Measurements from ENCODE around the gene SPN. TPM values are rescaled to one million over a fixed set of nuclear protein-coding genes. Genes with fewer than 3 reads are reported as not detected.
A peak's percentile ranks its signal among the peaks of the same experiment; 100 is the strongest.
"Not testable (repeated sequence)": the region's sequence is repeated elsewhere in the genome, so short reads cannot be mapped to it uniquely, and the experiment has no call there.

The SPN gene
- polyA plus RNA-seq (2012; ENCODE audit: low read depth, missing spikeins): 76.7 TPM

GRCh38 chr16:29663016-29663806 is at the start of gene SPN:
TSS of gene SPN (plus strand) at chr16:29663247. CDS start at chr16:29663729, 482 bp downstream.
- FAIRE-seq: peak; percentile 20
- TF ChIP-seq POLR2A (IDR thresholded peaks at IDR 0.05; ENCODE audit: low read depth, low read length): peak; percentile 81
- TF ChIP-seq TAF1 (IDR thresholded peaks at IDR 0.05; ENCODE audit: low read depth, low read length): peak; percentile 68
- TF ChIP-seq POU2F2 (IDR thresholded peaks at IDR 0.05; ENCODE audit: low read depth, low read length): 0 out of 2 replicates have a peak, but pooled peaks have one; percentile 53
- TF ChIP-seq SPI1 (IDR thresholded peaks at IDR 0.05; ENCODE audit: low read depth, low read length): no peak
- TF ChIP-seq POLR2AphosphoS5 (IDR thresholded peaks at IDR 0.05; ENCODE audit: low read depth, low read length): peak; percentile 84
- no peak for TF ChIP-seq PAX5 (IDR thresholded peaks at IDR 0.05; ENCODE audit: insufficient read depth, low read length, severe bottlenecking)
- no peak for DNase-seq (ENCODE audit: insufficient read length, low spot score)

GRCh38 chr16:29613307-29614057 is 49.6 kb upstream of the SPN start:
- peak; percentile 73 for TF ChIP-seq POLR2A (IDR thresholded peaks at IDR 0.05; ENCODE audit: low read depth, low read length)
- peak; percentile 62; the same call in 1 of the 2 replicates for TF ChIP-seq POLR2AphosphoS5 (IDR thresholded peaks at IDR 0.05; ENCODE audit: low read depth, low read length)
- TF ChIP-seq TAF1 (IDR thresholded peaks at IDR 0.05; ENCODE audit: low read depth, low read length): 0 out of 2 replicates have a peak, but pooled peaks have one; percentile 44
- peak; percentile 61 for FAIRE-seq
- DNase-seq (ENCODE audit: insufficient read length, low spot score): peak; percentile 75

GRCh38 chr16:29614691-29615314 is 48.2 kb upstream of the SPN start:
- DNase-seq (ENCODE audit: insufficient read length, low spot score); FAIRE-seq: not testable (repeated sequence)

GRCh38 chr16:29616127-29616526 is 46.9 kb upstream of the SPN start:
- not testable (repeated sequence) for FAIRE-seq; DNase-seq (ENCODE audit: insufficient read length, low spot score)

GRCh38 chr16:29620591-29620990 is 42.5 kb upstream of the SPN start:
- DNase-seq (ENCODE audit: insufficient read length, low spot score); FAIRE-seq: not testable (repeated sequence)

- not testable (repeated sequence) for DNase-seq (ENCODE audit: insufficient read length, low spot score); FAIRE-seq
These were observed 40.3 kb upstream of the SPN start for GRCh38 chr16:29622738-29623137.

GRCh38 chr16:29623253-29623652 is 39.8 kb upstream of the SPN start:
- DNase-seq (ENCODE audit: insufficient read length, low spot score); FAIRE-seq: not testable (repeated sequence)

- FAIRE-seq; DNase-seq (ENCODE audit: insufficient read length, low spot score): not testable (repeated sequence)
These were observed 37.9 kb upstream of the SPN start for GRCh38 chr16:29625114-29625513.

GRCh38 chr16:29626778-29627331 is 36.2 kb upstream of the SPN start:
- peak; percentile 22 for TF ChIP-seq PAX5 (IDR thresholded peaks at IDR 0.05; ENCODE audit: insufficient read depth, low read length, severe bottlenecking)
- peak; percentile 96 for FAIRE-seq
- not testable (repeated sequence) for DNase-seq (ENCODE audit: insufficient read length, low spot score)

- FAIRE-seq; DNase-seq (ENCODE audit: insufficient read length, low spot score): not testable (repeated sequence)
These were observed 35.4 kb upstream of the SPN start for GRCh38 chr16:29627661-29628075.

GRCh38 chr16:29628707-29629106 is 34.3 kb upstream of the SPN start:
- FAIRE-seq; DNase-seq (ENCODE audit: insufficient read length, low spot score): not testable (repeated sequence)

- DNase-seq (ENCODE audit: insufficient read length, low spot score); FAIRE-seq: not testable (repeated sequence)
These were observed 33.7 kb upstream of the SPN start for GRCh38 chr16:29629318-29629717.

- DNase-seq (ENCODE audit: insufficient read length, low spot score); FAIRE-seq: not testable (repeated sequence)
These were observed 31.4 kb upstream of the SPN start for GRCh38 chr16:29631658-29632057.

- not testable (repeated sequence) for FAIRE-seq; DNase-seq (ENCODE audit: insufficient read length, low spot score)
These were observed 27.1 kb upstream of the SPN start for GRCh38 chr16:29635902-29636301.

GRCh38 chr16:29636368-29636767 is 26.7 kb upstream of the SPN start:
- FAIRE-seq; DNase-seq (ENCODE audit: insufficient read length, low spot score): not testable (repeated sequence)

GRCh38 chr16:29638751-29639150 is 24.3 kb upstream of the SPN start:
- not testable (repeated sequence) for DNase-seq (ENCODE audit: insufficient read length, low spot score); FAIRE-seq

All from GM12891 (cell line).